ENCODE results near the gene DOLK.
A peak's percentile ranks its signal among the peaks of the same experiment; 100 is the strongest.

Gene DOLK

GRCh38 chr9:128903871-128904620, 43.4 kb downstream of the DOLK start:
- no peak for DNase-seq

- DNase-seq = no peak
Observed at GRCh38 chr9:128903079-128903461, 44.3 kb downstream of the DOLK start.

GRCh38 chr9:128902351-128903078, 44.9 kb downstream of the DOLK start:
- no peak for DNase-seq

- DNase-seq = no peak
Observed at GRCh38 chr9:128901822-128902221, 45.6 kb downstream of the DOLK start.

- DNase-seq = no peak
Observed at GRCh38 chr9:128901379-128901778, 46.0 kb downstream of the DOLK start.

- DNase-seq = no peak
Observed at GRCh38 chr9:128899566-128900322, 47.7 kb downstream of the DOLK start.

GRCh38 chr9:128898845-128899565, 48.4 kb downstream of the DOLK start:
- DNase-seq = no peak

- no peak for DNase-seq
Observed at GRCh38 chr9:128898382-128898781, 49.0 kb downstream of the DOLK start.

- peak in 1 of 2 experiments; percentile 27 for DNase-seq
Observed at GRCh38 chr9:128895556-128895955, 51.8 kb downstream of the DOLK start.
